GM06990 (cell line): Measurements from ENCODE around the gene EN1.

Experiments
- DNase-seq: peaks from one replicate; pipeline ENCODE4 v3.0.0-alpha.2; 2011; ENCODE audit not compliant: insufficient read length; ENCODE audit errors: extremely low read depth
- H3K27me3 ChIP-seq: replicated peaks from 2 replicates; pipeline ENCODE4 v1.6.0; 2011; ENCODE audit warnings: low read length; ENCODE audit not compliant: control insufficient read depth, insufficient read depth
- H3K36me3 ChIP-seq: 2 replicates; pipeline ENCODE4 v1.5.1; 2011; ENCODE audit warnings: low read length; ENCODE audit not compliant: control insufficient read depth, insufficient read depth
- H3K4me3 ChIP-seq: replicated peaks from 2 replicates; pipeline ENCODE4 v1.5.1; 2011; ENCODE audit warnings: low read depth, mild to moderate bottlenecking, control low read depth, low read length
- CTCF ChIP-seq: IDR thresholded peaks from 2 replicates; pipeline ENCODE4 v1.5.1; 2011; ENCODE audit warnings: low read length, control low read depth, mild to moderate bottlenecking, inconsistent platforms; ENCODE audit not compliant: insufficient read depth, poor library complexity, severe bottlenecking

EN1 gene

GRCh38 chr2:118826093-118826492, 21.4 kb downstream of the EN1 start:
- TF ChIP-seq CTCF, result no peak
- Histone ChIP-seq H3K4me3 (no peak overlapping the region), H3K27me3 (no peaks in the 10 kb centered on the region; the same call in 1 of the 2 replicates), H3K36me3 (no peaks in the 10 kb centered on the region)
- DNase-seq, result no peak

DNA sequence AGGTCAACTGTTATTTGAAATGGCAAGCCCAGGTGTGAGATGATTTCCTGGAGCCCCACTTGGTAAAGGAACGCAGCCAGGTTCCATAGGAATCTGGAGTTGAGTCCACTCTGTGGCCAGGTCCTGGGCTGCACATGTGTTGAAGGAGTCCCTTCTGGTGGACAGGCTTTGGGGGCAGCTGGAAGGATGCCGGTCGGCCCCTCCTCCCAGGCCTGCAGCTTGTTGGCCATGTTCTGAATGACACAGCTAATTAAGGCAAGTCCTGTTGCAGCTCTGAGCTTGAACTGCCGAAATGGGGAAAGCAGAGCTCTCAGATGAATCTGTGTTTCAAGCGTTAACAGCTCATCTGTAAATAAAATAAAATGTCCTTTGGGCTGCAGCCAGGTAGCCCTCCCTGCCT, 23.8 kb downstream of the EN1 start:
- DNase-seq, result no peak
- Histone ChIP-seq H3K4me3 (no peak overlapping the region), H3K27me3 (no peaks in the 10 kb centered on the region; the same call in none of the 2 replicates), H3K36me3 (no peaks in the 10 kb centered on the region)
- no peak for TF ChIP-seq CTCF

DNA sequence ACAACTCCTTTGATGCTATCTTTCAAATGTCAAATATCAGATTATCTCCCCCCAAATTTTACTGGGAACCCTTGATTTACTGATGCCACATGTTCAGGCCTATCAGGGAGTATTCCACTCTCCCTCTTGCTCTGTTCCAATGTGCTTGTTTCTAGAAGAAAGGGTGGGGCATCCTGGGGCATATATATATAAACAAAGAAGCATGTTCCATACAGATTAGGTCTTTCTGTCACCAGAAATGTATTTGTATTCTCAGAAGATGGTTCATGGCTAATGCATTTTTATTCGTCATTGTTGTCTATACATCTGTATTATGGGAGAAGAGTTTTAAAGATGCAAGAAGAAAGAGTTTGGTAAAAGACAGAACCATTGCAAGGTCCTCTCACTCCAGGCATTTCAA, 24.9 kb downstream of the EN1 start:
- no peak for TF ChIP-seq CTCF
- Histone ChIP-seq H3K27me3 (no peaks in the 10 kb centered on the region; the same call in none of the 2 replicates), H3K36me3 (no peaks in the 10 kb centered on the region), H3K4me3 (no peak overlapping the region)
- no peak for DNase-seq

- H3K27me3 ChIP-seq, result no peaks in the 10 kb centered on the region; the same call in none of the 2 replicates
- TF ChIP-seq CTCF, result no peak
- H3K36me3 ChIP-seq, result no peaks in the 10 kb centered on the region
- no peak overlapping the region for H3K4me3 ChIP-seq
- DNase-seq, result no peak
Observed at GRCh38 chr2:118822015-118822414, 25.4 kb downstream of the EN1 start.

GRCh38 chr2:118817469-118817868, 30.0 kb downstream of the EN1 start:
- Histone ChIP-seq H3K27me3 (peaks cover 4% of the 10 kb centered on the region), H3K4me3 (no peak overlapping the region), H3K36me3 (no peaks in the 10 kb centered on the region)
- no peak for TF ChIP-seq CTCF
- no peak for DNase-seq

DNA sequence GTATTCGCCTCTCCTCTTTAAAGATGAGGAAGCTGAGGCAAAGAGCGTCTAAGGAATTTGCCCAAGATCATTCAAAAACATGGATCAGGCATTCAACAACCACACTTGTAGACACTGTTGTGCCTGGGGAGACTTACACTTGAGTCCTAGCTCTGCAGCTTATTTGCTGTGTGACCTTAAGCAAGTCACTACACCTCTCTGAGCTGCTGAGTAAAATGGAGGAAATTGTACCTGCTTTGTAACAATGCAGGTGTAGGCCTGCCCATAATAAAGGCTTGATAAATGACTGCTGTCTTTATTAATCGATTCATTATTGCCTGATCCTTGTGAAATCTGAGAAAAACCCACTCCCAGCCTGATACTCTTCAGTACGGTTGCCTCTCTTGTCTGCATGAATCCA, 30.8 kb downstream of the EN1 start:
- no peak for TF ChIP-seq CTCF
- Histone ChIP-seq H3K36me3 (no peaks in the 10 kb centered on the region), H3K27me3 (peaks cover 4% of the 10 kb centered on the region), H3K4me3 (no peak overlapping the region)
- DNase-seq, result no peak
